CD4-positive, alpha-beta T cell treated with Interleukin-1 beta for 1 hour (primary cell): Measurements from ENCODE around the gene TMEM35B.
A peak's percentile ranks its signal among the peaks of the same experiment; 100 is the strongest.
"Not testable (repeated sequence)": the region's sequence is repeated elsewhere in the genome, so short reads cannot be mapped to it uniquely, and the experiment has no call there.

ENCODE experiments used
- DNase-seq, 2 donors: peaks; one replicate each; pipeline ENCODE4 v3.0.0-alpha.2; 2020 to 2022

The TMEM35B gene

GRCh38 chr1:34984793-34985608 is at the start of gene TMEM35B:
TMEM35B (minus strand) TSS chr1:34985347; CDS start chr1:34985305, 42 bp downstream.
- peak; percentile 74 to 80 for DNase-seq

- DNase-seq = no peak
Measured at GRCh38 chr1:35033346-35033745, 48.2 kb upstream of the TMEM35B start.

GRCh38 chr1:35032384-35032739 is 47.2 kb upstream of the TMEM35B start:
- DNase-seq = no peak

GRCh38 chr1:35030756-35031446 is 45.8 kb upstream of the TMEM35B start:
- DNase-seq = peak; percentile 29 to 31

GRCh38 chr1:35030338-35030737 is 45.2 kb upstream of the TMEM35B start:
- DNase-seq = no peak

- DNase-seq = no peak
Measured at GRCh38 chr1:35029761-35030160, 44.6 kb upstream of the TMEM35B start.

- DNase-seq = no peak
Measured at GRCh38 chr1:35016406-35016805, 31.3 kb upstream of the TMEM35B start.

- no peak for DNase-seq
Measured at GRCh38 chr1:35014486-35014885, 29.3 kb upstream of the TMEM35B start.

- no peak for DNase-seq
Measured at GRCh38 chr1:35005711-35006110, 20.6 kb upstream of the TMEM35B start.

- no peak for DNase-seq
Measured at GRCh38 chr1:35001743-35002142, 16.6 kb upstream of the TMEM35B start.

GRCh38 chr1:34994878-34995277 is 9.7 kb upstream of the TMEM35B start:
- no peak for DNase-seq

- DNase-seq = no peak
Measured at GRCh38 chr1:34988581-34988980, 3.4 kb upstream of the TMEM35B start.

- DNase-seq = no peak
Measured at GRCh38 chr1:34988147-34988546, 3.0 kb upstream of the TMEM35B start.

GRCh38 chr1:34987018-34987417 is 1.9 kb upstream of the TMEM35B start:
- DNase-seq = no peak

GRCh38 chr1:34985609-34985904 is 410 bp upstream of the TMEM35B start:
- not testable (repeated sequence) for DNase-seq

- no peak for DNase-seq
Measured at GRCh38 chr1:34984435-34984792, 733 bp downstream of the TMEM35B start.

- DNase-seq = no peak
Measured at GRCh38 chr1:34983700-34984355, 1.3 kb downstream of the TMEM35B start.

- DNase-seq = no peak
Measured at GRCh38 chr1:34982820-34983376, 2.2 kb downstream of the TMEM35B start.

GRCh38 chr1:34980715-34981114 is 4.4 kb downstream of the TMEM35B start:
- no peak for DNase-seq

GRCh38 chr1:34978921-34979320 is 6.2 kb downstream of the TMEM35B start:
- no peak for DNase-seq

- no peak for DNase-seq
Measured at GRCh38 chr1:34977858-34978257, 7.3 kb downstream of the TMEM35B start.

GRCh38 chr1:34977210-34977471 is 8.0 kb downstream of the TMEM35B start:
- DNase-seq = no peak

- no peak for DNase-seq
Measured at GRCh38 chr1:34976384-34977209, 8.6 kb downstream of the TMEM35B start.
